H1 (cell line): Measurements from ENCODE around the gene RNF32. TPM values are rescaled to one million over a fixed set of nuclear protein-coding genes. Genes with fewer than 3 reads are reported as not detected.

ENCODE experiments used
- ATF2 ChIP-seq: IDR thresholded peaks from 2 replicates; pipeline ENCODE4 v1.6.1; 2012; ENCODE audit warnings: low read length, inconsistent platforms
- CBX8 ChIP-seq: fragments of 300-800, 300-1000 bp; sonication (generic); IDR thresholded peaks from 2 replicates; pipeline ENCODE4 v1.7.1; 2016; ENCODE audit warnings: low read depth, low read length, borderline replicate concordance
- polyA plus RNA-seq, 7 experiments: library from polyadenylated mRNA; depleted of rRNA in 3 of 7; stranded (reverse) in 5 of 7; unstranded in 2 of 7; fragments of >200 nt in 5 of 7; fragments of 200-250 nt in 2 of 7; gene quantifications; 1 replicate in 5 of 7; 2 replicates in 1 of 7; 4 replicates in 1 of 7; pipeline versions ENCODE4 v1.2.1 to v1.2.3, GENCODE V29; 2011 to 2013; ENCODE audit warnings: missing spikeins in 2 of 7, mixed read lengths in 2 of 7
- total RNA-seq: library from RNA; stranded (reverse); fragmentation: NEBNext Ultra II Directional; extraction: Animal tissue kit (Norgen Biotek cat#: 25700); gene quantifications from 2 replicates; pipeline ENCODE4 v1.2.1, GENCODE V29; 2021

RNF32 gene
- total and polyA plus RNA-seq, 2 of the 8 experiments (the other 6 are each of a cell fraction or from before 2014, with no cell fraction given), result 0.48 to 1.2 TPM

GRCh38 chr7:156629873-156630272 is 10.7 kb upstream of the RNF32 start (continued):
- TF ChIP-seq ATF2 (no peak), CBX8 (no peak)
- TF ChIP-seq, all 59 proteins: peak for 0
